ENCODE results near the gene UBE4B.

- no peak for TF ChIP-seq CTCF (IDR thresholded peaks at IDR 0.05)
- TF ChIP-seq EZH2 (IDR thresholded peaks at IDR 0.05) = no peak
Observed at GRCh38 chr1:10170239-10170574, 137.4 kb downstream of the UBE4B start.
